Inflammatory macrophage treated with lipopolysaccharide for 1 hour (primary cell): Measurements from ENCODE around the gene MTA1.

Experiments
- DNase-seq, 2 donors: peaks; one replicate each; pipeline ENCODE4 v3.0.0-alpha.2; 2020 to 2022

Gene MTA1

DNA sequence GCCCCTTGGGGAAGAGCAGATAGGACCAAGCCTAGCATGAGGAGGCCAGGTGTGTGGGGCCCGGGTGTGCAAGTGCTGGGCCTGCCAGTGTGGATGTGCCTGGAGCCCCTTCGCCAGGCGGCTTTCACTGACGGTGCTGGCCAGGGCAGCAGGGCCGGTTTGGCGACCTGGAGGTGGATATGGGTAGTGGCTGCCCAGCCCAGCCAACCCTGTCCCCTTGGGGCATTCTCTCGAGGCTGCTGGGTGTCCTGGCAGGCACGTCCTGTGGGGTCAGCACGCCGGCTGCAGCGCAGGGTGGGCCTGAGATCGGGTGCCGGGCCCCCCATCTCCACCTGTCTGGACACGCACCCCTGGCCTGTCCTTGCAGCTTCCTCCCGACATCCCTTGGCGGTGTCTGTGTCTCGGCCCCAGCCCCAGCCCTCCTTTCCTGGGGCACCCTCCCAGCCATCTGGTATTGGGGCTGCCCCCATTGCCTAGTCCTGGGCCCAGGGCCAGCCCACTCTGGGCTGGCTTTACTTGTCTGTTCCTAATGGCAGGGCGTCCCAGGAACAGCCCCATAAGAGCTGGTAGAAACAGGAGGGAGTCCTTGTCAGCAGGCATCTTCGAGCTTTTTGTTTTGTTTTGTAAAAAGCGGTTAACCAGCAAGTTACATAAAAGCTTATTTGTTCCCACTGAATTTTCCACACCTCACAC is 47.8 kb downstream of the MTA1 start:
- no peak for DNase-seq

DNA sequence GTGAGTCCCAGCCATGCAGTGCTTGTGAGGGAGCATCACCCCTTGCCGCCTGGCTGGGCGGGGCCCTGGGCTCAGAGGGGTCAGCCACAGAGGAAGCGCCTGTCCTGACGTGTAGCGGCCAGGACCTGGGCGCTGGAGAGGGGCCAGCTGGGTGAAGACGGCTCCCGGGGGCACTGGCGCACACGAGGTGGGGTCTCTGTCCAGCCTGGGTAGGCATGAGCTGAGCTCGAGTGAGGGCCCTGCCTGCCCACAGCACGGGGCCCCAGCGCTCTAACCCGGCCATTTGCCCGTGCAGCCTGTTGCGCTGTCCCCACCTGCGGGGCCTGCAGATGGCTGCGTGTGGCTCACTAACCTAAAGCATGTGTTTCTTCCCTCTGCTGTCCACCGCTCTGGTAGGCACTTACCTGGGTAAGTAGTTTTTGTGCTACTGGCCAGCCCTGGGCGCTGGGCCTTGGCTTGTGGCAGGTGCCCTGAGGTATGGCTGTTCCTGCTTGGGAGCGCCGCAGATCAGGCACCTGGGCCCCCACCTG is 48.4 kb downstream of the MTA1 start:
- no peak for DNase-seq

DNA sequence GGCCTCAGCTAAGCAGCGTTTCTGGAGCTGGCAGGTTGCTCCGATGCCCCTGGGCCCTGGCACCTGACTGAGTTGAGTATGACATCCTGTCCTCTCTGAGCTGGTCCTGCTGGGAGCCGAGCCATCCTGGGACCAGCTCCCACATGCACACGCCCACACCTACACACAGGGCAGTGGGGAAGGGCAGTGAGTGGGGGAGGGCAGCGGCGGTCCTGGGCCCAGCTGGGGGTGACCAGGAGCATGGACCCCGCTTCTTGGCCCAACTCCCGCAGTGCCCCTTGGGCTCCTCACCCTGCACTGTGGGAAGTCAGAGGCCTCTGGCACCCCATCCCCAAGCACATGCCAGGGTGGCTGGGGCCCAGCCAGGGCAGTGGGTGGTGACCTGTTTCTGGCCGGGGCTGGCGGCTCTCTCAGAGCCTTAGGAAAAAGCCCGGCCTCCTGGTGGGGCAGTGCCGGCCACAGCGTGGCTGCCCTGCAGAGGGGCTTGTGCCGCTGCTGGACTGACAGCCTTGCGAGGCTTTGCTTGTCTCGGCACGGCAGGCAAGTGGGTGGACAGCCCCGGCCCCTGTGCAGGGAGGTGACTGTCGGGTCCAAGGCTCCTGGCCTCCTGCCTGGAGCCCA is 49.1 kb downstream of the MTA1 start:
- no peak for DNase-seq

DNA sequence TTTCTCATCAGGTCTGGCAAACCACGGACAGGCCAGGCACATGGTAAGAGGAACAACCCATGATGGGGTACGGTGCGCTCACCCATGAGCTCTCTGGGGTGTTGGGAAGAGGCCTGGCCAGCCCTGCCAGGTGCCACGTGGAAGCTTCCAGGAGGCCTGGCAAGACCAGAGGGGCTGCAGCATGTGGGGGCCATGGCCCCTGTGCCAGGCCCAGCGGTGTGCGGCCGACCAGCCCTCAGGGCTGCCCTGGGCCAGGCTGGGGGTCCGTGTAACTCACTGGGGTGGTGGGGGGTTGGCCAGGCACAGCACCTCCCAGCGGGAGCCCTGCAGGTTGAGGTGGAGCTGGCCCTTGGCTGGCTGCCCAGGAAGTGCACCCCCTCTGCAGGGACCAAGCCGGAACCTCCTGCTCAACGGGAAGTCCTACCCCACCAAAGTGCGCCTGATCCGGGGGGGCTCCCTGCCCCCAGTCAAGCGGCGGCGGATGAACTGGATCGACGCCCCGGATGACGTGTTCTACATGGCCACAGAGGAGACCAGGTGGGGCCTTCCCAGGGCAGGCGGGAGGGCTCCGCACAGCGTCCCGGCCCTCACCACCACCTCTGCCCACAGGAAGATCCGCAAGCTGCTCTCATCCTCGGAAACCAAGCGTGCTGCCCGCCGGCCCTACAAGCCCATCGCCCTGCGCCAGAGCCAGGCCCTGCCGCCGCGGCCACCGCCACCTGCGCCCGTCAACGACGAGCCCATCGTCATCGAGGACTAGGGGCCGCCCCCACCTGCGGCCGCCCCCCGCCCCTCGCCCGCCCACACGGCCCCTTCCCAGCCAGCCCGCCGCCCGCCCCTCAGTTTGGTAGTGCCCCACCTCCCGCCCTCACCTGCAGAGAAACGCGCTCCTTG is 50.1 kb downstream of the MTA1 start:
- no peak for DNase-seq

DNA sequence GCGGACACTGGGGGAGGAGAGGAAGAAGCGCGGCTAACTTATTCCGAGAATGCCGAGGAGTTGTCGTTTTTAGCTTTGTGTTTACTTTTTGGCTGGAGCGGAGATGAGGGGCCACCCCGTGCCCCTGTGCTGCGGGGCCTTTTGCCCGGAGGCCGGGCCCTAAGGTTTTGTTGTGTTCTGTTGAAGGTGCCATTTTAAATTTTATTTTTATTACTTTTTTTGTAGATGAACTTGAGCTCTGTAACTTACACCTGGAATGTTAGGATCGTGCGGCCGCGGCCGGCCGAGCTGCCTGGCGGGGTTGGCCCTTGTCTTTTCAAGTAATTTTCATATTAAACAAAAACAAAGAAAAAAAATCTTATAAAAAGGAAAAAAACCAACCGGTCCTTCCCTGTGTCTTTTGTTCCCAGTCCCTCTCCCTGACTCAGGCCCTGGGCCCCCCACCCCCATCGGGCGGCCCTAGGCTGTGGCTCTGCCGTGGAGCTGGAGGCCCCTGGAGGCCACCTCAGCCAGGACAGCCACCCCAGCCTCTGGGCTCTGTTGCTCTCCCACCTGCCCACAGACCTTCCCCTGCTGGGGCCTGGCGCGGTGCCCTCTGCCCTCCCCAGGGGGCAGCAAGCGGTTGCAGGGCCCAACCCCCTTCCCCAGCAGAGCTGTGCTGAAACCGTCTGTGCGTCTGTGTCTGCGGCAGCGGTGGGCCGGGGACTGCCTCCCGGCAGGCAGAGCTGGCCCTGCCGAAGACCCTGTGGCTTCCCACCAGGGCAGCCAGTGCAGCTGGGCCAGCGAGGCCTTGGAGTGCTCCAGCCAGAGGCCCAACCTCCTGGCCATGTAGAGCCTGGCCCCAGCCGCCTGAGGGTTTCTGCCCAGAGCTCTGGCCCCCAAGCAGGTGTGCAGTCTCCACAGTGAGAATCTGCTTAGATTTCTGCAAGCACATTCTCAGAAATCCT is 51.0 kb downstream of the MTA1 start:
- no peak for DNase-seq

GRCh38 chr14:105471297-105471821 is 51.7 kb downstream of the MTA1 start:
- DNase-seq = no peak

- no peak for DNase-seq
These were observed 52.3 kb downstream of the MTA1 start for GRCh38 chr14:105471823-105472485.

DNA sequence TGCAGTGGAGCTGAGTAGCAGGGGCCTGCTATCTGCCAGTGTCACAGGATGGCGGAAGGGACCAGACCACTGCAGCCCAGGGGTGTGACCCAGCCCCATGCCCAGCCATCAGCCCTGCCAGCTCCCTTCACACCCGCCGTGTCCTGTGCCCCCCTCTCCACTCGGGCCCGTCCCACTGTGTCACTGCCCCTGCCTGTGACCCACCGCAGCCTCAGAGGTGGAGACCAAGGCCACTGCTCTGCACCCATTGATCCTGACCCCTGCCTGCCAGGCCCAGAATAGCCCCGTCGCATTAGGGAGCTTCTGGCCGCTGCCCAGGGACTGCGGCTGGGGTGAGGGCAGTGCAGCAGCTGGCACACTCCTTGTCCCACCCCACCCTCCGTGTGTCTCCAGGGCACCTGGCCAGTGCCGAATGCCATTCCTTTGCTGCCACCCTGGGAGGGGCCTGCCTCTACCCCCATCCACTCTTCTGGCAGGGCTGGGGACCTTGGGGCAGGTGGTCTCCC is 52.9 kb downstream of the MTA1 start:
- no peak for DNase-seq

DNA sequence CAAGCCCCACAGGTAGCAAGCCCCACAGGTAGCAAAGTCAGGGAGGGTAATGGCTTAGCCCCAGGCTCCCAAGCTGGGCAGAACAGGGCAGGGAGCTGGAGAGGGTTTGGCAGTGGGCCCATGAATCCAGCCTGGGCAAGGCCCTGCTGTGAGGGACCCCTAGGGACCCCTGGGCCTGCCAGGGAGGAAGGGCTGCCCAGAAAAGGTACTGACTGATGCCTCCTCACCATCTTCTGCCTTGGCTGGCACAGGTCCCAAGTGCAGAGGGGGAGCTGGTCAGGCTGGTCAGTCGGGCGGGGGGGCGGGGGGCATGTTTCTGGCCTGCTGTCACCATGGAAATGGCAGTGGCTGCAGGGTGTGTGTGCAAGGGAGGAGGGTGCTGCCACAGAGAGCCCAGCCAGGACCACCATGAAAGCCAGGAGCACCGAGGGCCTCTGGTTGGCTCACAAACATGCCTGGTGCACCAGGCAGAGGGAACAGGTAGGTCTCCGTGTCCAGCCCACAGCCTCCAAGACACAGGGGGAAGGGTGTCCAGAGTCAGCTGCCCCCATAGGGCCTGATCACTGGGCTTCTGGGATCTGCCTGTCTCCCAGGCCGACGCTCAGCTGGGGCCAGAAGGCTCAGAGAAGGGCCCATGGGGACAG is 53.5 kb downstream of the MTA1 start:
- no peak for DNase-seq

- DNase-seq = no peak
These were observed 54.3 kb downstream of the MTA1 start for GRCh38 chr14:105473677-105474482.

- DNase-seq = no peak
These were observed 55.0 kb downstream of the MTA1 start, which contains the start of gene CRIP2 for GRCh38 chr14:105474483-105475268. TSS of gene CRIP2 (plus strand) at chr14:105474821. CDS start at chr14:105474863, 42 bp downstream.

DNA sequence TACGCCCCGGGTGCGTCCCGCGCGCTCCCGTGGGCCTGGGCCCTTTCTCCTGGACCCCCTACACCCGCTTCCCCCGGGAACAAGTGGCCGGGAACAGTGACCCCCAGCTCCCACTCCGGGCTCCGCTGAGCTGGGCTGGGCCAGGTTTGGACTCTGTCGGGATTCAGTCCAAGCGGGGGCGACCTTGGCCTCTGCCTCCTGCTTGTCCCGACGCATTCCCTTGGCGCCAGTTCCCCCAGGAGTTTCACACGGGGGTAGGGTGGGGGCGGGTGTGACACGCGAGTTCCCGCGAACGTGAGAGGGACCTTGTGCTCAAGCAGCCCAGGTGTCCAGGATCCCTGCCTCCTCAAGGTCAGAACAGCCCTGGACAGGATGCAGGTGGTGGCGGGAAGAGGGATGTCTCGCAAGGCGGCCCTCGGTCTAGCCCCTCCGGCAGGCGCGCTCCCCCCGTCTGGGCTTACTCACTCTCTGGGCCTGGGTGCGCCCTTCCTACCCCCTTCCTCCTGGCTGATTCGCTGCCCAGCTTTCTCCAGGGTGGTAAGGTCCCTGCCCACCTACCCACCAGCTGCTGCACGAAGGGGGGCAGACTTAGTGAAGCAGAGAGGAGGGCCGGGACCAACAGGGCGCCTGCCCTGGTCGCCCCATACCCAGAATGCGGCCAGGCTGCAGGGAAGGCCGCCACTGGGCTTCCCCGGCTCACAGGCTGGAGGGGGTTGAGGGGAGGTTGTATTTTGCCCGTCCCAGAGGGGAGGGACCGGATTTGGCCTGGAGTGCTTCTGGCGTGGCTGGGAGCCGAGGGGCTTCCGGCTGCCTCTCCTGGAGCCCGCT is 55.9 kb downstream of the MTA1 start:
- DNase-seq = no peak

DNA sequence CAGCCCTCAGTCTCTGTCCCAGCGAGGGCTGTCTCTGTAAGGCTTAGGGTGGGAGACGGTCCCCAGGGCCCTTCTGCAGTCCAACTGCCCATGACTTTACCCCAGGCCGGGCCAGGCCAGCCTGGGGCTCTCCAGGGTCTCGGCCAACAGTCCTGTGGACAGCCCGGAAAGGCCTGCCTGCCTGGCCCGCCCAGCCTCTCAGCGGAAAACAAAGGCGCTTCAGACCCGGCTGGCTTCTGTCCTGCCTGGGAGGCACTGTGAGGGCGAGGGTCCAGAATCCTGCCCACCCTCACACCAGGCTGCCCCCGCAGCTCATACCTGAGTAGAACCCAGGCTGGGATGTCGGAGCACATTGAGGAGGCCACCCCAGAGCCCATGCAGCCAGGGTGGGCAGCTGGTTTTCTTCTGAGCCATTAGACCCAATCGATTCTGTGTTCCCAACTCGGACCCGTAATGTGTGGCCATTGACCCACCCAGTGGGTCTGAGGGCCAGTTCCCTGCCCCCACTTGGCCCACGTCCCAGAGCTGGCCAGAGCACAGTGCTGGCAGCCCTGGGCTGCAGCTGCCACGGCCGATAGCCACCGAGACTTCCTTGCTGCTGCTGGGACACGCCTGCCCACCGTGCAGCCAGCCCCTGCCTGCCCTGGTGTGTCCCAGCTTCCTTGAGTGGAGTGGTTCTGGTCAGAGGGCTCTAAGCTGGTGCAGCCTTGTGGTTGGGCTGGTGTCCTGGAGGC is 56.6 kb downstream of the MTA1 start:
- DNase-seq = no peak

DNA sequence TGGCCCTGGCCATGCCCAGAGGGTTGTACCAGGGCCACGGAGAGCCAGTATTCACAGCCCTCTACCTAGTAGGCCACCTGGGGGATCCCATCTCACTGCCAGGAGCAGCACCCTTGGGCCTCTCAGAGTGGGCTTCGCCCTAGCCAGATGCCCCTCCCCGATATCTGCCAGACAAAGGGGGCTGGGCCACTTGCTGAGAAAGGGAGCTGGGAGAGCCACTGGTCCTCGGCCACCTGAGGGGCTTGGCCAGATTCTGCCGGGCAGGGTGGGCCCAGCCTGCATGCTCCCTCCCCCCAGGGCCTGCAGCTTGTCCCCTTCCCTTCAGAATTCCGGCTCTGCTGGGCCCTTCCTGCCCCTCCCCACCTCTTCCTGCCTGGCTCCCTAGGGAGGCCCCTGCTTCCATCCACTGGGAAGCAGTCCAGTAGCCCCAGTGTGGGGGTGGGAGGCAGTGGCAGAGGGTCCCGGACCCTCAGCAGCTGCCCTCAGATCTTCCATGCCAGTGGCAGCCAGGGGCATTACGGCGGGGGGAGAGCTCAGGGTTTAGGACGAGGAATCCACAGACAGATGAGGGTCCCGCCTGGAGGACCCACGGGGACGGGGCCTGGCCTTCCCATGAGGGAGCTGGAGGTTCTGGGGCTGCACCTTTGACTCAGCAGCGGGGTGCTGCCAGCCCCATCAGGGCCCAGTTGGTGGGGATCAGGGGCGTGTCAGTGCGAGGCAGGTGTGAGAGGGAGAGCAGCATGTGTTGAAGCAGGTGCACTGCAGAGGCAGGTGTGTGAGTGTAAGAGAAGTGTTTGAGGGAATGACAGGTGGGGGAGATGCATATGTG is 57.4 kb downstream of the MTA1 start:
- no peak for DNase-seq

DNA sequence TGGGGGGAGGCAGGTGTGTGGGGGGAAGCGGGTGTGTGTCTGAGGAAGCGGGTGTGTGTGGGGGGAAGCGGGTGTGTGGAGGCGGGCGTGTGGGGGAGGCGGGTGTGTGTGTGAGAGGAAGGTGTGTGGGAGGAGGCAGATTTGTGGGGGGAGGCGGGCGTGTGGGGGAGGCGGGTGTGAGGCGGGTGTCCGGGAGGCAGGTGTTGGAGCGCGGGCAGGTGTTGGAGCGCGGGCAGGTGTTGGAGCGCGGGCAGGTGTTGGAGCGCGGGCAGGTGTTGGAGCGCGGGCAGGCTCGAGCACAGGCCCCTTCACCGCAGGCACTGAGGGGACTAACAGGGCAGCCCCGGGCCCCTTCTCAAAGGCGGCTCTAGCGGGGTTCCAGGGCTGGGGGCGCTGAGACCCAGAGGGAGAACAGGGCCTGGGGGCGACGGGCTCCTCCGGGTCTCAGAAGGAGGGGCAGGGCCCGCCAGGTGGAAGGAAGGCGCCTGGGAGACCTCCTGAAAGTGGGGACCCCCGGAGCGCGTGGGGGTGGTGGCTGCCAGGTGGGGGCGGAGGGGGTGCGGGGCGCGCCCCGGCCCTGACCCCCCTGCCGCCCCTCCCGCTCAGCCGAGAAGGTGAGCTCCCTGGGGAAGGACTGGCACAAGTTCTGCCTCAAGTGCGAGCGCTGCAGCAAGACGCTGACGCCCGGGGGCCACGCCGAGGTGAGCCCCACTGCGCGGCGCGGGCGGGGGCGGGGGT is 58.2 kb downstream of the MTA1 start:
- DNase-seq = no peak
